Spleen (tissue), 11 donors: ENCODE results near the gene NFIX. TPM values are rescaled to one million over a fixed set of nuclear protein-coding genes. Genes with fewer than 3 reads are reported as not detected.
A peak's percentile ranks its signal among the peaks of the same experiment; 100 is the strongest.

Experiments used
- DNase-seq: peaks from one replicate; pipeline ENCODE4 v3.0.0-alpha.2; 2020
- H3K27ac ChIP-seq, 8 donors: fragments of 200-600 bp; sonication (generic) in 7 of 8; 1 replicate in 4 of 8; 2 replicates in 4 of 8; pipeline versions ENCODE4 v1.5.0 to v1.8.0; 2016 to 2021; ENCODE audit warnings: inconsistent platforms in 4 of 8, mild to moderate bottlenecking in 4 of 8, moderate library complexity in 1 of 8
- H3K27me3 ChIP-seq, 7 donors: fragments of 200-600 bp; sonication (generic) in 6 of 7; replicated peaks in 1 of 7; 1 replicate in 4 of 7; 2 replicates in 3 of 7; pipeline versions ENCODE4 v1.5.0 to v1.8.0; 2016 to 2021; ENCODE audit warnings: inconsistent platforms in 3 of 7, mild to moderate bottlenecking in 1 of 7
- H3K36me3 ChIP-seq, 6 donors: fragments of 200-600 bp; sonication (generic) in 5 of 6; 1 replicate in 4 of 6; 2 replicates in 2 of 6; pipeline versions ENCODE4 v1.5.0 to v1.8.0; 2016 to 2021; ENCODE audit warnings: inconsistent platforms in 2 of 6
- H3K4me1 ChIP-seq, 6 donors: fragments of 200-600 bp; sonication (generic) in 5 of 6; 1 replicate in 3 of 6; 2 replicates in 3 of 6; pipeline versions ENCODE4 v1.5.0 to v1.8.0; 2016 to 2021; ENCODE audit warnings: inconsistent platforms in 3 of 6
- H3K4me3 ChIP-seq, 8 donors: fragments of 200-600 bp; sonication (generic) in 7 of 8; 1 replicate in 4 of 8; 2 replicates in 4 of 8; pipeline versions ENCODE4 v1.5.0 to v1.8.0; 2016 to 2021; ENCODE audit warnings: inconsistent platforms in 4 of 8, mild to moderate bottlenecking in 4 of 8, moderate library complexity in 2 of 8
- H3K9me3 ChIP-seq, 8 donors: fragments of 200-600 bp; sonication (generic) in 7 of 8; 1 replicate in 4 of 8; 2 replicates in 4 of 8; pipeline versions ENCODE4 v1.5.0 to v1.8.0; 2016 to 2021; ENCODE audit warnings: inconsistent platforms in 4 of 8
- POLR2A ChIP-seq, 3 donors: fragments of 450-650 bp; IDR thresholded peaks; one replicate each; pipeline ENCODE4 v1.5.1; 2017; ENCODE audit warnings: antibody characterized with exemption in 3 of 3, mild to moderate bottlenecking in 1 of 3
- POLR2AphosphoS5 ChIP-seq, 3 donors: sonication (generic); formaldehyde crosslinking; IDR thresholded peaks; one replicate each; pipeline ENCODE4 v1.5.1; 2017; ENCODE audit warnings: antibody characterized with exemption in 3 of 3
- WGBS, 5 donors: extraction: QIAGEN DNeasy Blood & Tissue Kit in 3 of 5; methylation state at CpG; one replicate each; pipeline versions ENCODE4 v1.1.5 to v1.1.7; 2013 to 2018; 5-methylcytosine and 5-hydroxymethylcytosine counted together
- intact Hi-C: fragments of 100-400 bp; cut with DNase I; formaldehyde crosslinking; loops from one replicate; pipeline ENCODE4 v1.15.0; 2023; ENCODE audit warnings: low total_unique reads
- polyA plus RNA-seq, 3 donors: library from polyadenylated mRNA; stranded (reverse); fragments of 200-250 nt; gene quantifications; one replicate each; pipeline ENCODE4 v1.2.1, GENCODE V29; 2013
- total RNA-seq, 7 donors: library from RNA; depleted of rRNA in 3 of 7; stranded (reverse); fragments of >200 nt in 3 of 7; fragmentation: NEBNext Ultra II Directional in 4 of 7; extraction: Animal tissue kit (Norgen Biotek cat#: 25700) in 4 of 7; gene quantifications; one replicate each; pipeline versions ENCODE4 v1.1.0 to v1.2.1, GENCODE V29; 2016 to 2021
- TF ChIP-seq, protein P1 (sequence below), 11 experiments: fragments of 200-600 bp in 7 of 11; fragments of 450-650 bp in 4 of 11; sonication (generic) in 4 of 11; IDR thresholded peaks in 8 of 11; conservative IDR thresholded peaks in 3 of 11; 1 replicate in 7 of 11; 2 replicates in 4 of 11; pipeline versions ENCODE4 v1.4.0 to v1.8.0; 2016 to 2021; ENCODE audit warnings: antibody characterized with exemption in 11 of 11, inconsistent platforms in 4 of 11, mild to moderate bottlenecking in 1 of 11
- donor health status: healthy with polysubstance abuse.
- donor health status: DM: no; HTN: no; CAD: no; lungs with moderate emphysema.
- donor health status: DM: no; HTN: no; CAD: no.
- donor health status: Bipolar disorder and iron deficiency.
- donor health status: healthy.
- donor health status: DM: no; HTN: no; CAD: no.
- donor health status: DM: yes; HTN: yes; CAD: no.

NFIX gene
- total and polyA plus RNA-seq, 10 donors: 1.1 to 41.4 (median 17.5) TPM

DNA sequence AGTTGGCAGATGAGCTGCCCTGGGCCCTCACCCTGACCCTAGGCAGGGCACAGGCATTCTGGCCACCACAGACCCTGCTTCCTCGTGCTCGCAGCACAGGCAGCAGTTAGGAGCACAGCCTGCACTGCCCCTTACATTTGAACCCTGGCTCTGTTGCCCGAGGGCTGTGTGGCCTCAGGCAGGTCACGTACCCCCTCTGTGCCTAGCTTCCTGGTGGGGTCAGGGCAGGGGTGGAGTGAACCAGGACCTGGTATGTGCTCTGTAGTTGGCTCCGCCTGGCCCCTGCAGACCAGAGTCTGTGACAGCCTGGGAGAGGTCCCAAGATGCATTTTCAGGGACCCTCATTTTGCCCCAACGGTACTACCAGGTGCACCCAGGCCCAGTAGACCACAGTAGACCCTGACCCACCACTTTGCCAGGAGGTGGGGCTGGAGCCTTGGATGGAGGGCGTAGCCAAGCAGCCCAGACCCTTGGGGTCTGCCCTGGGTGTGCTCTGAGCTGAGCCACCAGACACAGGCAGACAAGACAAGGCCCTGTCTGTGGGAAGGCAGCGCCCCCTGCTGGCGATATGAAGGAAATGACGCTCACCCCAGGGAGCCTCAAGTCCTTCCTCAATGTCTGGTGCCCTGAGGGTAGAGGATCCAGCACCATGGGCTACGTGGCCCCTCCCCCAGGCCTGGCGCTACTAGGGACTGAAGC is 98.3 kb downstream of the NFIX start:
- peaks cover 0 to 35% (median 0%) of the 10 kb centered on the region in 7 donors for H3K27me3 ChIP-seq
- WGBS, 5 donors: 36 to 47% (median 42%) methylated on average over 9 to 12 of the region's 12 CpGs
- DNase-seq: peak; percentile 96
- TF ChIP-seq POLR2AphosphoS5 (IDR thresholded peaks at IDR 0.05) (peak in 2 of 3 donors; percentile 39 to 52), POLR2A (IDR thresholded peaks at IDR 0.05) (no peak)
- TF ChIP-seq, protein P1, sequence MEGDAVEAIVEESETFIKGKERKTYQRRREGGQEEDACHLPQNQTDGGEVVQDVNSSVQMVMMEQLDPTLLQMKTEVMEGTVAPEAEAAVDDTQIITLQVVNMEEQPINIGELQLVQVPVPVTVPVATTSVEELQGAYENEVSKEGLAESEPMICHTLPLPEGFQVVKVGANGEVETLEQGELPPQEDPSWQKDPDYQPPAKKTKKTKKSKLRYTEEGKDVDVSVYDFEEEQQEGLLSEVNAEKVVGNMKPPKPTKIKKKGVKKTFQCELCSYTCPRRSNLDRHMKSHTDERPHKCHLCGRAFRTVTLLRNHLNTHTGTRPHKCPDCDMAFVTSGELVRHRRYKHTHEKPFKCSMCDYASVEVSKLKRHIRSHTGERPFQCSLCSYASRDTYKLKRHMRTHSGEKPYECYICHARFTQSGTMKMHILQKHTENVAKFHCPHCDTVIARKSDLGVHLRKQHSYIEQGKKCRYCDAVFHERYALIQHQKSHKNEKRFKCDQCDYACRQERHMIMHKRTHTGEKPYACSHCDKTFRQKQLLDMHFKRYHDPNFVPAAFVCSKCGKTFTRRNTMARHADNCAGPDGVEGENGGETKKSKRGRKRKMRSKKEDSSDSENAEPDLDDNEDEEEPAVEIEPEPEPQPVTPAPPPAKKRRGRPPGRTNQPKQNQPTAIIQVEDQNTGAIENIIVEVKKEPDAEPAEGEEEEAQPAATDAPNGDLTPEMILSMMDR (IDR thresholded peaks at IDR 0.05 in 8 of 11, conservative IDR thresholded peaks at IDR 0.05 in 3 of 11): peak; percentile 95 to 99 (median 97)
- peaks cover 6 to 55% (median 49%) of the 10 kb centered on the region in 6 donors for H3K4me1 ChIP-seq
- intact Hi-C loops: loop anchor here (2.0 kb wide), 1 partner anchor 111 kb away; no protein-coding TSS in a partner anchor
- H3K36me3 ChIP-seq: peaks cover 0 to 13% (median 0%) of the 10 kb centered on the region in 6 donors
- no peaks in the 10 kb centered on the region for H3K9me3 ChIP-seq
- H3K27ac ChIP-seq: peak overlapping the region in 5 of 8 donors; percentile 96 to 99 (median 97)
- no peak overlapping the region for H3K4me3 ChIP-seq

DNA sequence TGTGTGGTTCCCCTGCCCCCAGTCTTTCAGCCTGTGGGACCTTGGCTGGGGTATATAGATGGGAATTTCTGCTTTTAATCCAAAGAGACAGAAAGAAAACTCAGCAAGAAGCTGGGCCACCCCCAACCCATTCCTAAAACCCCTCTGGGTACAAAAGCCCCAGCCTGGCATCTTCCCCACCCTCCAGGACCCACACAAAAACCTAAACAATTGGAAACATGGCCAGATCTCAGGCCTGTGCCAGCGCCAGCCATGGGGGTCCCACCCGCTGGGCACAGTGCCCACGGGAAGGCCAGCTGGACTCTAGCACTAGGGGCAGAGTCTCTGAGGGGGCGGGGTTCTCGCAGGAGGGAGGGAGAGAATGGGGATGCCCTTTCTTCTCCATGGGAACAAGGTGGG is 98.8 kb downstream of the NFIX start:
- Histone ChIP-seq H3K4me1 (peaks cover 10 to 60% (median 55%) of the 10 kb centered on the region in 6 donors), H3K27me3 (peaks cover 0 to 40% (median 0%) of the 10 kb centered on the region in 7 donors), H3K9me3 (no peaks in the 10 kb centered on the region), H3K4me3 (peak overlapping the region in 1 of 8 donors; percentile 88), H3K27ac (peak overlapping the region in 6 of 8 donors; percentile 96 to 99 (median 97)), H3K36me3 (peaks cover 0 to 17% (median 0%) of the 10 kb centered on the region in 6 donors)
- TF ChIP-seq POLR2A (IDR thresholded peaks at IDR 0.05): no peak
- TF ChIP-seq, protein P1 (IDR thresholded peaks at IDR 0.05 in 8 of 11, conservative IDR thresholded peaks at IDR 0.05 in 3 of 11): peak in 6 of 11 experiments; percentile 1 to 66 (median 40)
- WGBS, 5 donors: 31 to 56% (median 52%) methylated on average over 5 of the region's 5 CpGs
- peak; percentile 85 for DNase-seq
- intact Hi-C loops: loop anchor here (2.0 kb wide), 1 partner anchor 111 kb away; no protein-coding TSS in a partner anchor

DNA sequence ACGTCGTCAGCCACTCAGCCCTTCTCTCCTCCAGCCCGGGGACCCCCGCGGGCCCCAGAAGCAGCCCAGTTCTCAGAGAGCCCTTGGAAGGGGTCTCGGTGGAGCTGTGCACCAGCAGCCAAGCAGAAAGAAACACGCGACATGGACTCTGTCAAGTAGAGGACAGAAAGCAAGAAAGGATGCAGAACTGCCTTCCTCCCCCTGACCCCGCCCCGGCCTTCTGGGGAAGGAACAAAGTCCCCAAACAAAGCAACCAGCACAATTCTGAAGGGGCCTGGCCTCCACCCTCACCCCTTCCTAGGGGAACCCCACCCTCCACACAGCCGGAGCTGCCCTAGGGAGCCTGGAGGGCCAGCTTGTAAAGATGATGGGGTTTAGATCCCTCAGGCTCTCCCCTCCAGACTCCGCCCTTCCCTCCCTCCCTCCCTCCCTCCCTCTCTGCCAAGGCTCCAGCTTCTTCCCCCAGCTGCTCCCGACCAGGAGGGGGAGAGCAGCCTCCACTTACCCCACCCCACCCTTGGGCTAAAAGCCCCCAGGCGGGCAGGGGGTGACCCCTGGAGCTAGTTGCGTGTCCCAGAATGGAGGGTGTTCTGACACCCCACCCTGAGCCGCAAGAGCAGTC is 99.6 kb downstream of the NFIX start:
- Histone ChIP-seq H3K36me3 (peaks cover 0 to 22% (median 0%) of the 10 kb centered on the region in 6 donors), H3K4me1 (peaks cover 15 to 68% (median 62%) of the 10 kb centered on the region in 6 donors), H3K27ac (peak overlapping the region; percentile 60 to 99 (median 97)), H3K27me3 (peaks cover 0 to 41% (median 0%) of the 10 kb centered on the region in 7 donors), H3K9me3 (no peaks in the 10 kb centered on the region), H3K4me3 (peak overlapping the region in 7 of 8 donors; percentile 28 to 88 (median 61))
- DNase-seq: peak; percentile 92
- TF ChIP-seq, protein P1 (IDR thresholded peaks at IDR 0.05 in 8 of 11, conservative IDR thresholded peaks at IDR 0.05 in 3 of 11): no peak
- no peak for TF ChIP-seq POLR2AphosphoS5 (IDR thresholded peaks at IDR 0.05)
- TF ChIP-seq POLR2A (IDR thresholded peaks at IDR 0.05): no peak
- 21 to 38% (median 26%) methylated on average over 11 to 16 of the region's 16 CpGs for WGBS, 5 donors
- intact Hi-C loops: loop anchor here (2.0 kb wide), 1 partner anchor 112 kb away; no protein-coding TSS in a partner anchor
